IgD-negative memory B cell (primary cell): ENCODE measurements around the gene DLGAP3. TPM values are rescaled to one million over a fixed set of nuclear protein-coding genes. Genes with fewer than 3 reads are reported as not detected.
A peak's percentile ranks its signal among the peaks of the same experiment; 100 is the strongest.

Experiments
- H3K27ac Mint-ChIP-seq, 3 donors: one replicate each; pipeline ENCODE4 v1.8.0; 2020 to 2022; ENCODE audit warnings: mild to moderate bottlenecking in 3 of 3, mixed read lengths in 3 of 3, moderate library complexity in 1 of 3
- H3K27me3 Mint-ChIP-seq: one replicate; pipeline ENCODE4 v1.8.0; 2021; ENCODE audit warnings: mixed read lengths
- H3K36me3 Mint-ChIP-seq: one replicate; pipeline ENCODE4 v1.8.0; 2020; ENCODE audit warnings: mild to moderate bottlenecking, mixed read lengths
- H3K4me1 Mint-ChIP-seq, 3 donors: one replicate each; pipeline ENCODE4 v1.8.0; 2020 to 2022; ENCODE audit warnings: mixed read lengths in 3 of 3, mild to moderate bottlenecking in 1 of 3
- H3K4me3 Mint-ChIP-seq, 4 donors: one replicate each; pipeline ENCODE4 v1.8.0; 2020 to 2022; ENCODE audit warnings: mild to moderate bottlenecking in 4 of 4, mixed read lengths in 4 of 4, moderate library complexity in 3 of 4
- H3K9me3 Mint-ChIP-seq, 3 donors: one replicate each; pipeline ENCODE4 v1.8.0; 2020 to 2021; ENCODE audit warnings: mixed read lengths in 3 of 3, mild to moderate bottlenecking in 1 of 3
- polyA plus RNA-seq: library from polyadenylated mRNA; unstranded; fragments of 300-500 nt; fragmentation: Illumina TruSeq; gene quantifications from one replicate; pipeline ENCODE4 v1.2.3, GENCODE V29; 2021

Gene DLGAP3
- polyA plus RNA-seq, 1 donor from 2014 or later = 0.33 TPM

DNA sequence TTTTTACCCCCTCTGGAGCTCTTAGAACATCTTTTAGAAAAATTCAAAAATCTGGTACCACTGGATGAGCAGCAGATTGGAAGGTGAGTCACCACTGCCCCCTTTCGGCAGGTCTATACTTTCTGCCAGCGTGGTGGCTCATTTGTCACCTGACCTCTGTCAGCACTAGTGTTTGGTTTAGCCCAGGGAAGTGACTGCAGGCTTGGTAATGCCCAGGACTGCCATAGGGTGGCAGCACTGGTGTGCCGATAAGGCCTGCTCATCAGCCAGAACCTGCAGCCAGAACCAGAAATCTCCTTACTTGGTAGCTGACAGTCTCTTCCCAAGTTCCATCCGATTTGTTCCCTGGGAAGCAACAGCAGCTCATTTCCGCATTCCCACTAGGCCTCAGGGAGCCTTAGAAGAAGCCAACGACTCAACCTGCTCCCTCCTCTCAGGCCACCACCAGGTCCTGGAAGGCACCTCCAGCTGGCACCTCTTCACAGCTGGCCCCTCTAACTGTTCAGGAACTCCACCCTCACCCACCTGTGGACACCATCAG, 76.7 kb downstream of the DLGAP3 start:
- Mint-ChIP-seq H3K4me1 (peaks cover 7 to 19% (median 14%) of the 10 kb centered on the region in 3 donors), H3K4me3 (peak overlapping the region in 1 of 4 donors; percentile 15), H3K27me3 (no peaks in the 10 kb centered on the region), H3K27ac (peak overlapping the region; percentile 2 to 85 (median 6)), H3K36me3 (peaks cover 10% of the 10 kb centered on the region), H3K9me3 (no peaks in the 10 kb centered on the region)

DNA sequence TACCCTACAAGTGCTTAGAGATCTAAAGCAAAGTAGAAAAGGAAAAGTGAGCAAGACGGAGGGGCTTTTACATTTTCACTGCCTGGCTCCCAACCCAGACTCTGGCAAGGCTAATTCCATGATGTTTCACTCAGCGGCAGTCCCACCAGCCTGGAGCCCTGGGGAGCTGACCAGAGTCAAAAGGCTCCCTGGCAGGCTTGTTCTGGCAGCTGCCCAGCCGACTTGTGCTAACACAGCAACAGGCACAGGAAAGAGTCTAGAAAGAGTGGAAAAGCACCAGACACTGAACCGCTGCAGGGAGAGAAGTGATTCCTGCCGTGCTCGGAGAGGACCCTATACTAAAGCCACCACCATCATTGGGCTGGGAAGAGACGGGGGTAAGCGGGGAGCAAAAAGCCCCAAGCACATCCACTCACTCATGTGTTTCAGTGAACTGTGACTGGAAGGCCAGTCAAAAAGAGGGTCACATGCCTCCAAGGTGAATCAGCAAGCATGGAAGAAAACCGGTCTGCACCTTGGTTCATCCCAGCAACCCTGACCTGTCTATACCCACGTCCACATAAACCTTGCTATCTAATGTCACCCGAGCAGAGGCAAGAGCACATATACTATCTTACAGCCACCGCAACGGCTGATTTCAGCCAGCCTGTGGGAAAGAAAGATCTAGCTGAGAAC, 77.9 kb downstream of the DLGAP3 start:
- H3K27ac Mint-ChIP-seq = peak overlapping the region in 1 of 3 donors; percentile 41
- H3K27me3 Mint-ChIP-seq = no peaks in the 10 kb centered on the region
- no peak overlapping the region for H3K4me3 Mint-ChIP-seq
- no peaks in the 10 kb centered on the region for H3K9me3 Mint-ChIP-seq
- H3K4me1 Mint-ChIP-seq = peaks cover 6 to 11% (median 9%) of the 10 kb centered on the region in 3 donors
- peaks cover 10% of the 10 kb centered on the region for H3K36me3 Mint-ChIP-seq

DNA sequence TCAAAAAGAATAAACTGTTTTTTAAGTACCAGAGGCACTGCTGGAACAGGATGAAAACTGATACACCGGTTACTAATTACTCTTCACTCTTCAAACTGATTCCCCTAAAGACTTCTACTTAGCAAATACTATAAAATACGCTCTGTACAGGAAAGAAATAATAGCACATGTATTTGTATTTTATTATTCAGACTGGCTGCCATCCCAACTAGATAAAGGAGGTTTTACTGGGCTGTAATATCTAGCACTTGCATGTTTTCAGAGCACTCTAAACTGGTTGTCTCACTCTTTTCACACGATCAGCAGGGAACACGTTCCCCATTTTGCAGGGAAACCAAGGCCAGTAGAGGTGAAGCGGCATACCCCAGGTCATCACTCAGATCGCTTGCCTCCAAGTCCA, 79.1 kb downstream of the DLGAP3 start:
- Mint-ChIP-seq H3K4me1 (peaks cover 6 to 9% (median 9%) of the 10 kb centered on the region in 3 donors), H3K27me3 (no peaks in the 10 kb centered on the region), H3K36me3 (peaks cover 10% of the 10 kb centered on the region)

DNA sequence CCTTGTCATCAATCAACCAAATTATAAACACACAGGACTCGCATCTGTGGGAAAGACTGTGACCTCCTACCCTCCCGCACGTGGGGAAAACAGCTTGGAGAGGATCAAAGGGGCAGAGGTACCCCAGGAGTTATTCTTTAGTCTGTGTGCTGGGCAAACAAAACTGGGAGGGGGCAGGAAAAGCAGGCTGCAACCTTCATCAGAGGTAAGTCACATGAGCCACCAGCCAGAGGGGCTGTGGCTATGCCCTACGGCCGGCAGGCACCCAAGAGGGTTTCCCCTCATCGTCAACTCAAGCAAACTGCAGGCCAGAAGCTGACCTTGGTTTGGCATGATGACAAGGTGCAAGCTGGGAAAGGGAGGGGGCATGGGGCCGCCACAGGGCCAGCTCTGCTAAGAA, 82.4 kb downstream of the DLGAP3 start:
- H3K4me1 Mint-ChIP-seq = peaks cover 3% of the 10 kb centered on the region in 3 donors
- no peak overlapping the region for H3K27ac Mint-ChIP-seq
- H3K9me3 Mint-ChIP-seq = no peaks in the 10 kb centered on the region
- no peaks in the 10 kb centered on the region for H3K27me3 Mint-ChIP-seq
- H3K36me3 Mint-ChIP-seq = peaks cover 7% of the 10 kb centered on the region
- no peak overlapping the region for H3K4me3 Mint-ChIP-seq

More for the DNA sequence above, 79.1 kb downstream of the DLGAP3 start:
- Mint-ChIP-seq H3K27ac (no peak overlapping the region), H3K4me3 (no peak overlapping the region), H3K9me3 (no peaks in the 10 kb centered on the region)

DNA sequence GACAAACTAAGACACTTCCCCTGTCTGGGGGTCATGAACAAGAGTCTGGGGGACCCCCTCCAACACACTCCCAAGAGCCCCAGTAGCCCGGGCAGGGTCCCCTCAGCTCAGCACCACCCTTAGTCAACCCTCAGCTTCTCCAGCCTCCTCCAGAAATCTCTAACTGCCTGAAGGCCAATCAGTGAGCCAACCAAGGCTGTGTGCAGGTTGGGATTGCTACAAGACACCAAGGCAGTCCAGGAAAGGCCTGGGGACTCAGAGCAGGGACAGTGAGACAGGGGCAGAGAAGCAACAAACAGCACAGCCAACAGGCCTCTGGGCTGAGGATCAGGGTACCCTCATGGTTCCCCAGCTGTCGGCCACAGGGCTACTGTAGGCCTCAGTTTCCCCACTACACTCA, 83.2 kb downstream of the DLGAP3 start:
- peaks cover 3% of the 10 kb centered on the region in 3 donors for H3K4me1 Mint-ChIP-seq
- H3K27ac Mint-ChIP-seq = peak overlapping the region in 1 of 3 donors; percentile 16

DNA sequence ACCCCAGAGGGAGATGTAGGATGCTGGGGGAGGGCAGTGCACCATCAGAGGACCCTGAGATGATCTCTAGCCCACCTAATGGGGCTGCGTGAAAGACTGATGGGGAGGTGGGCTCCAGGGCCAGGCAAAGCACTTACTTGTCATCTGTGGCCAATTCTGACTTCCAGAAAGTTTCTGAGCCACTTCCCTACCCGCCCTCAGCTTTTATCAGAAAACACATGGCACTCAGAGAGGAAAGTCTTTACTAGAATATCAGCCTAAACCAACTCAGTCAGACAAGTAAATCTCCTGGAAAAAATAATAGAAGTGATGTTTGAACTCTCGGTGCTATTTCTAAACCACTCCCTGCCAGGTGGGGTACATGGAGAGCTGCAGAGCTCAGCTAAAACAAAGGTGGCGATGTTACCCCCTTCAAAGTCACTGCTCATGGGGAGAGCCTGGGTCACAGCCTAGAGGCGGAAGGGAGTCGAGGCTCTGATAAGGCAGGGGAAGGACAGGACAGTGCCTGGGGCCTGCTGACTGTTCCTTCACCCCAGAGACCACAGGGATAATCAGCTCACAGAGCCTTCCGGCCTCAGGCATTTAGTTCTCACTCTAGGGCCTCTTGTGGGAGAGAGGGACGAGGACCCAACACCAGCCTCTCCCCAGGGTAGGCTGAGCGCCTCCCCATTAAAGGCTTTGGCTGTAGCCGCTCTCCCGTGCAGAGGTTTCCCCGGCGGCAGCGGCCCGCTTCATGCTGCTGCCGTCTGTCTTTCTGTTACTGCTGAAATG, 84.1 kb downstream of the DLGAP3 start:
- Mint-ChIP-seq H3K4me1 (peaks cover 0 to 3% (median 3%) of the 10 kb centered on the region in 3 donors), H3K4me3 (no peak overlapping the region), H3K27ac (no peak overlapping the region), H3K27me3 (no peaks in the 10 kb centered on the region), H3K9me3 (no peaks in the 10 kb centered on the region), H3K36me3 (peaks cover 10% of the 10 kb centered on the region)

More for the DNA sequence above, 83.2 kb downstream of the DLGAP3 start:
- H3K27me3 Mint-ChIP-seq = no peaks in the 10 kb centered on the region
- H3K36me3 Mint-ChIP-seq = peaks cover 10% of the 10 kb centered on the region
- no peaks in the 10 kb centered on the region for H3K9me3 Mint-ChIP-seq
- no peak overlapping the region for H3K4me3 Mint-ChIP-seq

DNA sequence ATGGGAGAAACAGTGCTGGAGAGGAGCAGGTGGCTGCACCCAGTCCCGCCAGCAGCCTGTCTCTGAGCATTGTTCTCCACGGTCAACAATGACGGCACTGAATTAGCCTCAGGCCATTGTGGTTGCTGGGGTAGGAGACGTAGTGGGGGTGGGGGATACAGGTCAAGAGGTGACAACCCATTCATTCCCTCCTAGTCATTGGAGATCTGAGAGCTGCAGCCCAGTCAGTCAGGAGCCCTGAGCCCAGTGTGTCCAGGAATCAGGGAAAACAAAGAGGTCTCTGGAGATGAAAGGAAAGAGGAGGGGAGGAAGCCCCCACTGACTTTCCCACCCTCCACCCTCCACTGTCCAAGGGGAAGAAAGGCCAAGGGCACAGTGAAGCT, 85.2 kb downstream of the DLGAP3 start:
- H3K27me3 Mint-ChIP-seq = no peaks in the 10 kb centered on the region
- no peak overlapping the region for H3K27ac Mint-ChIP-seq
- H3K4me3 Mint-ChIP-seq = no peak overlapping the region
- H3K4me1 Mint-ChIP-seq = peaks cover 0 to 3% (median 3%) of the 10 kb centered on the region in 3 donors
- peaks cover 8% of the 10 kb centered on the region for H3K36me3 Mint-ChIP-seq
- H3K9me3 Mint-ChIP-seq = no peaks in the 10 kb centered on the region

DNA sequence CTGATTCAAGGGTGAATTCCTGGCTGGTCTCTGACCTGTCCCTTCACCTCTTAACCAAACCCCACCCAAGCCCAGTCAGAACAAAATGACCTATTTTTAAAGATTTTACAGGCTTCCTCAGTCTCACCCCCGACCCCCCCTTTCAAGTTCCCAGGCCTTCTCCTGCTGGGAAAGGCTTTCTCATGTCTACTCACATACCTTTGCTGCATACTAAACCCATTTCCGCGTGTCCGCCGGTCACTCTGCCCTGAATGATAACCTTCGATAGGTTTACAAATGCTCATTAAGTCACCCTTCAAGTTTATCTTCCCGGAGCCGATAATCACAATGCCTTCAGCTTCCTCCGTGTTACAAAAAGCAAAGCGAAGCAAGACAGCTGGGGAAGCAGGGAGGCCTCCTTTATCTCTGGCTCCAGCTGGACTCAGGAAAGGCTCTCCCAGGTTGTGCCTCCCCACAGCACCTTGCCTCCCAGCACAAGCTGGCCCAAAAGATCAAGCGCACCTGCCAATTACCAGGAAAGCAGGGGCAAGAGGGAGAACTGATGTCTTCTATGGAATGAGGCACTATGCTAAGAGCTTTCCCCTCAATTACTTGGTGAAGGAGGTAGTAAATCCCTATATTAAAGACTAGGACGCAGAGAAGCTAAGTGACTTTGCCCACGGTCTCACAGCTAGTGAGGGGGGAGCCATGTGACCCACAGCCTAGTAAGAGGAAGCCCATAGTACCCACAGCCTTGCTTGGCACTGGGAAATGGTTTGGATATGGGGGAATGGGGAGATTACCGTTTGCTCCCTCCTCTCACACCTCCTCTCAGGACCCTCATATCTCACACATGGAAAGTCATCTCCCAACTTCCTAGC, 85.8 kb downstream of the DLGAP3 start:
- H3K27me3 Mint-ChIP-seq = no peaks in the 10 kb centered on the region
- H3K36me3 Mint-ChIP-seq = peaks cover 6% of the 10 kb centered on the region
- no peaks in the 10 kb centered on the region for H3K9me3 Mint-ChIP-seq
- peaks cover 0 to 3% (median 3%) of the 10 kb centered on the region in 3 donors for H3K4me1 Mint-ChIP-seq
- H3K4me3 Mint-ChIP-seq = no peak overlapping the region
- peak overlapping the region in 1 of 3 donors; percentile 65 for H3K27ac Mint-ChIP-seq

DNA sequence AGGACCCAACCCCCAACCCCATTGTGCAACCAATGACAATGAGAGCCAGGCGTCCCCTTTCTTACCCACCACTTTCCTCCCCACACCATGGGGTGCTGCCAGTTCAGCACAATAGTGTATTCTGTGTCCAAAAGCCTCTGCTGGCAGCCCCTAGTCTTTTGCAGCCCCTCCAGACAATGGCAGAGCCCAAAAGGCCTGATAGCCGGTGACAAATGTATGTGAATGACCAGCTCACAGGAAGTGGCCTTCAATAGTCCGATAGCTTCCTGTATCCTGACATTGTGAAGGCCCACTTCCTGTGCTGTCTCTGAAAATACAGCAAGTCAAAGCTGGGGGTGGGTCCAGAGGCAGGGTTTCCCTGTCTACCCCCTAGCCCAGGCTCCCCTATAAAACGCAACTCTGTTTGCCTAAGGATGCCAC, 86.5 kb downstream of the DLGAP3 start:
- H3K4me1 Mint-ChIP-seq = peaks cover 0 to 3% (median 3%) of the 10 kb centered on the region in 3 donors
- H3K9me3 Mint-ChIP-seq = no peaks in the 10 kb centered on the region
- H3K27ac Mint-ChIP-seq = no peak overlapping the region
- H3K27me3 Mint-ChIP-seq = no peaks in the 10 kb centered on the region
- H3K4me3 Mint-ChIP-seq = no peak overlapping the region
- H3K36me3 Mint-ChIP-seq = peaks cover 3% of the 10 kb centered on the region

DNA sequence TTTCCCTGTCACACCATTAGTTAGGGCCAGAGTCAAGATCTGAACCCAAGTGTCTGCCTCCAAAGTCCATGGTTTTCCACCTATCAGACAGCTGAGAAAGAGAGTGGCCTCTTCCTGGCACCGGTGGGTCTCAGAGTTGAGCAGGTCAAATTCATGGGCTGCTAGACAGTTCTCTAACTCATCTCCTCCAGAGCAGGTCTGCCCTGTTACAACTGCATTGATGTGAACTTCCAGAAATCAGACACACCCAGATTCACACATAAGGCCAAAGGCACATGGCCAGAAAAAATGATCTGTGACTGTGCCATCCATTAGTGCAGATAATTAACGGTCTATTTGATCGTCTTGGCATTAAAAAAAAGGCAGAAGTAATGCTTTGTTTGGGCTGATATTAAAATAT, 87.4 kb downstream of the DLGAP3 start:
- H3K27ac Mint-ChIP-seq = no peak overlapping the region
- peaks cover 2% of the 10 kb centered on the region for H3K36me3 Mint-ChIP-seq

DNA sequence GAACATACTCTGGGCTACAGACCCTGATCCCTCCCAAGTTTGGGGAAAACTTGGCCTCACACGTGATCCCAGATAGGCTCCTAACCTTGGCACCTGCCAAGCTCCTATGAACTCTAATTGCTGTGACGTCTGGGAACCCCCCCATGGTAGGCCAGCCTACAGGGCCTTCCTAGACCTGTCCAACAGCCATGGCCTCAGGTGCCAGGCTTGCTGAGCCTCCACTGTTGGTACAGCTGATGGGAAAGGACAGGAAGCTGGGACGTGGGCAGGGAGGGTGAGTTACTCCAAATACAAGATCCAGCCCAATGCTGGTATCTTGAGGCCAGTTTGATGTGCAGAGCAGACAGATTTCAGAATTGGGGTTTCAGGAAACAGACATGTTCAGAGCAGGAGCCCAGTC, 89.0 kb downstream of the DLGAP3 start:
- H3K27me3 Mint-ChIP-seq = no peaks in the 10 kb centered on the region
- H3K9me3 Mint-ChIP-seq = no peaks in the 10 kb centered on the region
- H3K4me1 Mint-ChIP-seq = peaks cover 0 to 3% (median 1%) of the 10 kb centered on the region in 3 donors
- H3K36me3 Mint-ChIP-seq = peaks cover 2% of the 10 kb centered on the region
- no peak overlapping the region for H3K4me3 Mint-ChIP-seq
- no peak overlapping the region for H3K27ac Mint-ChIP-seq

More for the DNA sequence above, 87.4 kb downstream of the DLGAP3 start:
- no peaks in the 10 kb centered on the region for H3K9me3 Mint-ChIP-seq
- no peak overlapping the region for H3K4me3 Mint-ChIP-seq
- H3K4me1 Mint-ChIP-seq = peaks cover 0 to 3% (median 1%) of the 10 kb centered on the region in 3 donors
- no peaks in the 10 kb centered on the region for H3K27me3 Mint-ChIP-seq

DNA sequence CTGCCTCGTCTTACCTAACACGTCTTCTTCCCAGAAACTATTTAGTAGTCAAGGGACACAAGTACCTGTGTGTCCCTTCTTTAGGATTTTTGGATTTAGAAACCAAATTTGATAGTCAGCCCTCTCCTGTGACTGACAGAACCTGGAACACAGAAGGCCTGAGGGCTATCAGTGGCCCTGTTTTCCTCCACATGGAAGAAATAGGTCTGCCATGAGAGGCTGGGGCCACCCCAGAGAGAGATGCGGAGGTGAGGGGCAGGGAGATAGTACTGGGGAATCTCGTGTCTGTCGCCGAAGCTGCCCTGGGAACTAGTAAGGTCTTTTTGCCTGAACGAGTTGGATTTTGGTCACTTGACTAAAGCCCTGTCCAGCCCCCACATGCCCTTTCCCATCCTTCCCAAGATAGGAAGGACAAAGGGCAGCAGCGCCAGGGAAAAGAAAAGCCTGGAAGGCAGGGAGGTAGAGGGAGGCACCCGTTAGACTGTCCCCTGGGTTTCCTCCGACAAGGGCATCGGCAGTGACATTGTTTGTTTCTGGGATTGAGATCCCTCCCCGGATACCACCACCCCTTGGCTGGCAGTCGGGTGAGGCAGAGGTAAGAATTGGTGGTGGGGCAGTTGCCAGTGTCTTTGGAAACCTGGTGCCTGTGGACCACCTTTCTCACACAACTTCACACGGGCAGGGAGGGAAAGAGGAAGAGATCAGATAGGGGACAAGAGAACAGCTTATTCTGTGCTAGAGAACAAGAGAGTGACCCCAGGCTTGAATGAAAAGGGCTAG, 89.7 kb downstream of the DLGAP3 start:
- Mint-ChIP-seq H3K27me3 (no peaks in the 10 kb centered on the region), H3K9me3 (no peaks in the 10 kb centered on the region), H3K4me1 (peaks cover 0 to 3% (median 1%) of the 10 kb centered on the region in 3 donors), H3K27ac (no peak overlapping the region), H3K4me3 (no peak overlapping the region), H3K36me3 (peaks cover 4% of the 10 kb centered on the region)

DNA sequence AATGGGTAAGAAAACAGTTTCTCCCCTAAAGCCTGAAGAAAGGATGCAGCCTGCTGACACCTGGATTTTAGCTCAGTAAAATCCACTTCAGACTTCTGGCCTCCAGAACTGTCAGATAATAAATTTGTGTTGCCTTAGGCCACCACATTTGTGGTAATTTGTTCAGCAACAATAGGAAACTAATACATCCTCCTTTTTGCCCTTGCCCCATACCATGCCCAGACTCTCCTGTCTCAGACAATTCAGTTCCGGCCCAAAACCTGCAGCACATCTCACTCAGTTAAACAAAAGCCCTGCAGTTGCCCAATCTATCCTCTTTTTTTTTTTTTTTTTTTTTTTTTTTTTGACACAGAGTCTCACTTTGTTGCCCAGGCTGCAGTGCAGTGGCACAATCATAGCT, 95.7 kb downstream of the DLGAP3 start:
- H3K27ac Mint-ChIP-seq = no peak overlapping the region
- H3K36me3 Mint-ChIP-seq = peaks cover 7% of the 10 kb centered on the region
- H3K4me3 Mint-ChIP-seq = no peak overlapping the region
- H3K4me1 Mint-ChIP-seq = peaks cover 0 to 2% (median 0%) of the 10 kb centered on the region in 3 donors
- no peaks in the 10 kb centered on the region for H3K27me3 Mint-ChIP-seq
- no peaks in the 10 kb centered on the region for H3K9me3 Mint-ChIP-seq

DNA sequence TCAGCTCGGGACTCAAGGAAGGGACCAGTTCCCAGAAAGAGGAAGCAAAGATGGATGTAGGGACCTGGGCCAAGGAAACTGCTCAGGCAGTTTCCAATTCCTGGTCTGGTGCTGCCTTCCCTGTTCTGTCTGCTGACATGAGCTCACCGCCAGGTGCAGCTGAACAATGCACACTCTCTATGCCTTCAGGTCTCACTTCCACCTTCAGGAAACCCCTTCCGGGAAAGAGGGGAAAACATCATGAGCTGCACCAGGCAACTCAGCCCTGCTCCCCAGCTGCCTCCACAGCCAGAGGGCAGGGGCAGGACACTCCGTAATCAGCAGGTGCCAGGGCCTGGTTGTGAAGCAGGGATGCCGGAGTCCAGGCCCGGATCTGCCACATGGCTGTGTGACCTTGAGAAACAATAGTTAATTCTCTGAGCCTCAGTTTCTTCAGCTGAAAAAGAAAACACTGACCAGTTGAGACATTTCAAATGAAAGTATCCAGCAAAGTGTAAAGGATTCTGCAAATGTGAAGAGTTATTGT, 97.7 kb downstream of the DLGAP3 start:
- no peaks in the 10 kb centered on the region for H3K27me3 Mint-ChIP-seq
- H3K36me3 Mint-ChIP-seq = peaks cover 7% of the 10 kb centered on the region
- H3K4me1 Mint-ChIP-seq = peaks cover 0 to 2% (median 0%) of the 10 kb centered on the region in 3 donors
- no peak overlapping the region for H3K27ac Mint-ChIP-seq
- H3K9me3 Mint-ChIP-seq = no peaks in the 10 kb centered on the region
- no peak overlapping the region for H3K4me3 Mint-ChIP-seq
